ENCODE measurements around the gene MB21D2.
A peak's percentile ranks its signal among the peaks of the same experiment; 100 is the strongest.

MB21D2 gene

DNA sequence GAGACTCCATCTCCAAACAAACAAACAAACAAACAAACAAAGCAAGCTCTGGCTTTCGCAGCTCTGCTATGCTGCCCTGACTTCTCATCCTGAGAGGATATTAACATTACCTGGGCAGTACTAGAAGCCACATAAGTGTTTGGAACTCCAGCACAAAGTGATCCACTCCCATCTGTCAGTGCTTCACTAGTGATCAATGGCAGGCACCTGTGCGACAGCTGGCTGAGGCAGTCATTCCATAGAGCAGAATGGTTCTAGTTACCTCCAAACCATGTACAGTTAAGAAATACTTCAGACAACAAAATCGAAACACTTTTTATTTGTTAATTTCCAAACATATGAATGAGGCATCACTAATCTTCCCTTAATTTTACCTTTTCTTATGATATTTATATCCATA lies 2.8 kb upstream of the MB21D2 start:
- no peak for DNase-seq

DNA sequence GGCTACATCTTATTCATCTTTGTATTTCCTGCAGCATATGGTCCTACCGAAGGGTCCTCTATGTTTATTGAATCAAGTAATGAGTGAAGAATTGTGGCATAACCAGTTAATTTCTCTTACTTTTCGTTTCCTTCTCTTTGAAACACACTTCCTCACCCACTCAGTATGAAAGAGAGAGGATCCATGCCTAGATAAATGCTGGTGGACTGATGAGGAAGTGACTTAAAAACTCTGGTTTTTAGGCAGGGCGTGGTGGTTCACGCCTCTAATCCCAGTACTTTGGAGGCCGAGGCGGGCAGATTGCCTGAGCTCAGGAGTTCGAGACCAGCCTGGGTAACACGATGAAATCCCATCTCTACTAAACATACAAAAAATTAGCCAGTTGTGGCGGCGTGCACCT lies 2.2 kb upstream of the MB21D2 start:
- peak; percentile 90 for DNase-seq

DNA sequence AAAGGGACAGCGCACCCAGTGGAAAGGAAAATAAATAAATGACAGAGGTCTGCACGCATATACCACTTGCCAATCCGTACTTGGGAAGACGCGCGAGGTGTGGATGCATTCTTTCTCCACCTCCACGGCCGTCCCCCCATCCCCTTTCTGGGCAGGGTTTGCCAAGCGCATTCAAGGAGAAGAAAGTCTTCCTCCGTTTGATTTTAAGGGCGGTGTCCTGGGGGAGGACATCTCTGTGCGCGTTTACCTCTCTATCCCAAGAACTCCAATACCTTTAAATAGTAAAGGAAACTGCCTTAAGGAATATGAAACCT lies 576 bp upstream of the MB21D2 start:
- DNase-seq, result no peak

DNA sequence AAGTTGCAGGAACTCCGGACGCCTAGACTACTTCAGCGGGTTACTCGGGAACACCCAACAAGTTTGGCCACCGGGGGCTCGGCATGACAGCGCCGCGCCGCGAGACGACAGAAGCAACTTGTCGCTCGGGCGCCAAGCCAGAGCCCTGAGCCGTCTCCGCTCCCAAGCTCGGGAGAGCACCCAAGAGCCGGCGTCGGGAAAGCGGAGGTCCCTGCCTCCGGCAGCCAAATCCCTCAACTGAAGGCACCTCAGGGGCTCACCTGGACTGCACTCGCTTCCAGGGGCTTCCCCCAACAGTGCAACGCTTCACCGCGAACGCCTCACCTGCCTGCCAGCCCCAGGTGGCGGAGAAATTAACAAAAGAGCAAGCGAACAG lies 640 bp downstream of the MB21D2 start:
- DNase-seq, result no peak

DNA sequence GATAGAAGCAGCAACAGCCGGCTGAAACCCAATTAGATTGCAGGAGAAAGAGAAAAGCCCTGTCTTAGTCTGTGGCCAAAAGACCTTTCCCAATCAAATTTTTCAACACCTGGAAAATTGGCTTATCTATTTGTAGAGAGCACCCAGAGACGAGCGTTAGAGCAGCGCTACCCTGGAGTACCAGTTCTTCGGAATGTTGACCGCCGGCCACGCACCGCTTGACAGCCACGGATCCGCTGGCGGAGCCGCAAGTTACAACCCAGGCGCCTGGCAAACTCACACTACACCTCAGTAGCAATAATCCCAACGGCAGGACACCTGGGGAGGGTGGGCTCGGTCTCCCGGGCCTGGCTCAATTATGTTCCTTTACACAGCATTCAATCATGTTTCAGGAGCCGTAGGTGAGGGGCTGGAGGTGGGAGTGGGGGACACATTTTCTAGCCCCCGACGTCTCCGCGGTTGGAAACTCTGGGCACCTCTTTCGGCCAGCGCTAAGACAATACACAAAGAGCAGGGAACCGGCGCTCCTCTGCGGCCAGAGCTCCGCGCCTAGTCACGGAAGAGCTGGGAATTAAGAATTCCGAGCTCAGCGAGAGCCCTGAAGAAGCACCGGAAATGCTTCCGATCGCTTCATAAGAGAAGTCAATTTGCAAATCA lies 1.2 kb downstream of the MB21D2 start:
- no peak for DNase-seq

DNA sequence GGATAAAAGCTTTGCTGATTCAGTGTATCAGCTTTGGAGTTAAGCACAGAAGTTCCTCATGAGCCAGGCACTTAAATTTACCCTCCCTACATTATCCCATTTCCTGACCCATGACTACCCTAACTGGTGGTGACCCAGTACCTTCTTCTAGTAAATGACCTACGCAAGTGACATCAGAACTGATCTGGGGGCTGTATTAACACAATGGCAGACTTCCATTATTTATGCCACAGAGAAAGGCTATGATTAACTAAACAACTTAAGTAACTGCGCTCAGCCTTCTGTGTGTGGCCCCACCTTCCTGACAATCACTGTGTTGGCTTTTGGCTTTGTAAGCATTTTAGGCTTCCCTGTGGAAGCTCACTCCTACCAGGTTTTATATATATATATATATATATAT lies 1.9 kb downstream of the MB21D2 start:
- no peak for DNase-seq

DNA sequence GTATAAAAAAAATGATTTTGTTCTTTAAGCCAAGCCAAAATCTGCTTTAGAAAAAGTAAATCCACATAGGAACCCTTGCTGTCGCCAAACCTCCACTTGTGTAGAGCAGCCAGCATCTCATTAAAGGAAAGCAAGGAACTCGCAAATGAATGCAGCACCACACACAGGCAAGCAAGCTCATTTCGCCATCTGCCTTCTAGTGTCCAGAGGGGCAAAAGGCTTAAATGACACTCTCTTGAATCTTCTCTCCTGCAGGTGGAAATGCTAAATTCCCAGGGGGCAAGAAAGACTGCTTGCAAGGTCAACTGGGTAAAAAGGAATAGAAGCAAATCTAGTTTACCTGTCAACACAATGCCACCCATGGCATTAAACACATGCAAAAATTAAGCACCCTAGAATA lies 2.4 kb downstream of the MB21D2 start:
- peak; percentile 22 for DNase-seq

DNA sequence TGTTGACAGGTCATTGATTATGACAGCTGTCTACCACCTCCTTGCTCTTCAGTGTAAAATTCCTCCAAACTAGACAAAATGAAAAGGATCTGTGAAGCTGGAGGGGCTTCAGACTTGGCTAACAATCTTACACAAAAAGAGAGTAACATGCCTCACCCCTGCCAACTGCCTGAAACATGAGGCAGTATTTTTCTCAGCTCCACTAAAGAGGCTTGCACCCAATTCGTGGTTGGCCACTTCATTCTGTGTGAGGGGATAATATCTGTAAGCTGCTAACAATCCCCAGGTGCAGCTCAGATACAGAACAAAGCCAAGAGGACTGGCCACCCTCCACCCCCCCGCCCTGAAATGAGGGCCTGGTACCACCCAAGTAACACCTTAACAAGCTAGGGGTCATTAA lies 2.8 kb downstream of the MB21D2 start:
- DNase-seq, result no peak

DNA sequence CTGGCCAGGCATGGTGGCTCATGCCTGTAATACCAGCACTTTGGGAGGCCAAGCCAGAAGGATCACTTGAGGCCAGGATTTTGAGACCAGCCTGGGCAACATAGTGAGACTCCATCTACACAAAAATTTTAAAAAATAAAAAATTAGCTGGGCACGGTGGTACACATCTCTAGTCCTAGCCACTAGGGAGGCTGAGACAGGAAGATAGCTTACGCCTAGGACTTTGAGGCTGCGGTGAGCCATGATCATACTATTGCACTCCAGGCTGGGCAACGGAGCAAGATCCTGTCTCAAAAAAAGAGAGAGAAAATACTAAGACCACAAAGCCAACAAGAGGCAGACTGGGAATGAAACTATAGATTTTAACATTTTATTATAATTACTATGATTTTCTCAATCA lies 4.1 kb downstream of the MB21D2 start:
- no peak for DNase-seq

DNA sequence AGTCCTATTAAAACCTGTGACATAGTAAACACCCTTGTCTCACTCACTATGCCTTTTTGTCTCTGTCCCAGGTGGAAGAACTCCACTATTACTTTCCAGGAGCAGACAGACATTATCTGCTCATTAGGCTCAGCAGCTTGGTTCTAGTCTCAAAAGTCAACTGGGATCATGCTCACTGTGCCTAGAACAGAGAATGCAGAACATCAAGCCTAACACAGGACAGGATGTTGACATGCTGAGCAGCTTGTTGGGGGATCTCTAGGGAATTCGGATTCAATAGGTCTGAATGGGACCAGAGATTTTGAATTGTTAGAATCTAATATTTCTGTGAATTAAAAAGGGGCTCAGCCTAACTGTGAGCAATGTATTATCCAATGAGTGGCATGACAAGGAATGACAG lies 6.4 kb downstream of the MB21D2 start:
- no peak for DNase-seq

DNA sequence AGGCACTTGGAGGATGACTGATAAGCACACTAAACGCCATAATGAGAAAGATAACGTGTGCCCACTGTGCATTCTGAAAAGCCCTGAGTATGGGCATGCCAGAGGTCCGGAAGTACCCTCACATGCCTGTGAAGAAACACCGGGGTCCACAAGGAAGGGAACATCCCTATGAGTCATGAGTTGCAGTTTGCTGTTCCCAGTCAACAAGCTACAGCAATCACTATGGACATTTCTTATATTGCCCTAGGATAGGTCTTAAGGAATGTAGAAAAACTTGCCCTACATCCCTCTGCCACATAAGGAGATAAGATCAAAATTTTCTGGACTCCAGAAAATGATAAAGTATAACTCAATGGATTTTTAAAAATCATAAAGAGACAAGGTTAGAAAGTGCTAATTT lies 9.9 kb downstream of the MB21D2 start:
- DNase-seq, result no peak

DNA sequence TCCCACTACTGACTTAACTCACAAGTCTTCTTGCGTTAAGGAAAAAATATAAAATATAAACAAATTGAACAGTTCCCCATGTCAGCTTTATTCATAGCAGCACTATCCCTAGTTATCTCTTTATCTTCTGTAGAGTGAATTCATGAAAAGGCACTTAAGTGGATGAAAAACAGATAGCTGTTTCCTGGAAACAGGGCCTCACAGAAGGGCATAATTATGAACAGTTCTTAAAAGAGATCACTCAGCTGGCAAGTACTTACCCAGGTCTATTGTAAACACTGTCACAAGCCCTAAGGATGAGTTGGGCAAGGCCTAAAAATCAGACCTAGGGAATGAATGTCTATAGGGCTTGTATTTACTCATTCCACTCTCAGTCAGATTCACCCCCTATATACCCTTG lies 10.7 kb downstream of the MB21D2 start:
- no peak for DNase-seq

DNA sequence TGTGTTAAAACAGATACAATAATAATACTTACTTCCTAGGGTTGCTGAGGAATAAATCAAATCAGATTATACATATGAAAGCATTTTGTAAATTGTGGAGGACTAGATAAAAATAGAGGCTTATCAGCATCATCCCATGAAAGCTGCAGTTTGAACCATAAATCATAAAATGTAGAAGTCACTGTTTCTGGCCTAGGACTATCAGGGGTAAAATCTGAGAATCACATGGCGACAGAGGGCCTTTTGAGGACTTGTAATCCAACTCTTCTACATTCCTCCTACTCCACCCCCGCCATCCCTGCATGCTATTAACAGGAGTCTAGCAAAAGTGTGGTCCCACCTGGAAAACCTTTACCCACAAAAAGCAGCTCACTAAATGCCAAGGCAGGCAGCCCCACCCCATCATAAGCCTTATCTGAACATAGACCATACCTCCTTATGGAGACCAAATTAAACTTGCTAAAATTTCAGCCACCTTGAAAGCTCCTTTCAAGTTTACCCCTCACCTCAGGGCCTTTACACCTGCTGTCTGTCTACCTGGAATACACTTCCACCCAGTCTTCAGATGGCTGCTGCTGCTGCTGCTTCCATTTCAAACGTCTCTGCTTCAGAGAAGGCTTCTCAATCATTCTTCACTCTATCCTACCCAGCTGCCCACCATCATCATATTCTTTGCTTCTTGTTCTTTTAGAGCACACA lies 11.5 kb downstream of the MB21D2 start:
- DNase-seq, result no peak

DNA sequence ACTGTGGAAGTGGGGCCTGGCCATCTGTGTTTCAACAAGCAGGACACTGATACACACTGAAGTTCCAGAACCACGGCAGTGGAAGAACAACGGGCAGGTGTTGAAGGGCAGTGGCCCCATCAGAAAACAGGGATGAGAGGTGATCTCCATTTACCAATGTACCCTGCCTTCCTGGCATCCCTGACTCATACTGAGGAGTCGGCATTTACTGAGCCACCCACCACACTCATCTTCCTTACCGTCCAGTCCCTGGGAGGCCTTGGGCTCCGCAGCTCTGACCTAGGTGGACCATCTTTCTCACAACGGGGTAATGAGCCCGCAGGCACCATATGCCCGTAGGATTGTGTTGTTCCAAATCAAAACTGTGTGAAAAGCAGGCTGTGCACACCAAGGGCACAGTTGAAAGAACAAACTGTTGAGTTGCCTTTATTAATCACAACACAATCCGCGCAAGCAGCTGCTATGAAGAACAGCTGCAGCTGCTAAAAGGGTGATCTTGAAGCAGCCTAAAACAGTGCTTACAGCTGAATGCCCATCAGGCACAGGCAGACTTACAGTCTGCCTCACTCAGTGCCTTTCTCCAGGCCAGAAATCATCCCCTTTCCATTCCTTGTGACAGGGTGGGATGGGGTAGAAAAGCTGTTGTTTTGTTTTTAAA lies 12.9 kb downstream of the MB21D2 start:
- DNase-seq, result no peak

DNA sequence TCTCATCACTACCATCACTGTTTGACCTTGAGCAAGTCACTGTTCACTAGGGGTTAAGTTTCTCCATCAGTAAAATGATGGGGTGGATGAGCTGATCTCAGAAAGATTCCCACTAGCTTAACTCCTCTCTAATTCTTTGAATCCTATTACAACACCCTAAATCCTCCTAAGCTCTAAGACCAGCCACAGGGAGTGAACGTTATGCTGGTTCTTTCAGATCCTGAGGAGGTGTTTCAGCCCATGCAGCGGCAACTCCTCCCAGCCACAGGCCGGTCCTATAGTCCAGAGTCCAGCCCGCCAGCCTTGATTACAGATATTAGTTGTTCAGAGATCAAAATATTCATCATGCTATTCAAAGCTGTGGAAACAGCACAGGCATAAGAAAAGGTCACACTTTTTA lies 15.1 kb downstream of the MB21D2 start:
- peak; percentile 49 for DNase-seq

DNA sequence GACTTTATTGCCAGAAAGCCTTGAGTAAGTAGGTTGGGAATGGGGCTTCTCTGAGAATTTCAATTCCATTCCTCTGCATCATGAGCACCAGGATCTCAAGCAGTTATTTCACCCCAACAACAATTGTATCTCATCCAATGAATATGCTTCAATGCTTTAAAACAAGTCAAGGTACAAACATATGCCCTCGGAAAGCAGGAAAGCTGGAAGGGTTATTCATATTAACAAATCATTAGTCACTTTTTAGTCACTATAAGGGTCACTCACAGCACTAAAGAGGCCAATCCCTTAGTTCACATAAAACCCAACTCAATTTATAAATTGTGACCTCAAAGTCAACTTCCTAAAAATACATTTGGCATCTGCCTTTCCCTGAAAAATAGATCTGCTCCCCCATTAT lies 16.2 kb downstream of the MB21D2 start:
- DNase-seq, result peak; percentile 11

DNA sequence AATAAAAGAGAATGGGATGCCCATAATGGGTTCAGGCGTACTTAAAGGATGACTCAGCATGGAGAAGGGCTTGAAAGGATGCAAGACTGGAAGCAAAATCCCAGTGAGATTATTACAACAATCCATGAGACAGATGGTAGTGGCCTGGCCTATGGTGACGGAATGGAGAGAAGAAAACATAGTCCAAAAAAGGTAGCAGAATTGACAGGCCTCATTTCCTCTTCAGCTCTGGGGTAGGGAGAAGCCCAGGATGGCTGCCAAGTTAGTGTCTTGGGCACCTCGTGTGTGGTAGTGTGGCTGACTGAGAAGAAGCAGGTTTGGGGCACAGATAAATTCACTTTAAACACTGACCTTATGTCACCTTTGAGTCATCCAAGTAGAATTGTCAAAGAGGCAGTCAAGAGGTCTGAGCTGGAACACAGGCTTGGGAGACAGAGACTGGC lies 18.1 kb downstream of the MB21D2 start:
- DNase-seq, result peak; percentile 27

DNA sequence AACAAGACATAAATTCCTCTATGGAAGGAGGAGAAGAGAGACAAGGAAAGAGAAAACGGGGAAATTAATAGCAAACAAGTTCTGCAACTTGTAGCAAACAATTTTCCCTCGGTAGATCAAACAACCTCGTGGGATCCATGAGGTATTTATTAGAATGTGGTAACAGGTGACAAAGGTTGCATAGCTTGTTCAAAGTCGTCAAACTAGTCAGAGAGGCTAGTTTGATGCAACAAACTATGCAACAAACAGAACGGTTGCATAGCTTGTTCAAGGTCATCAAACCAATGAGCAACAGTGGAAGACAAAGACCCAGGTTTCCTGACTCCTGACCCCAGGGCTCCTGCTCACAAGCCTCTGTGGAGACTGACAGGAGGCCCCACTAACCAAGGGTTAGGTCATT lies 20.7 kb downstream of the MB21D2 start:
- peak; percentile 47 for DNase-seq

DNA sequence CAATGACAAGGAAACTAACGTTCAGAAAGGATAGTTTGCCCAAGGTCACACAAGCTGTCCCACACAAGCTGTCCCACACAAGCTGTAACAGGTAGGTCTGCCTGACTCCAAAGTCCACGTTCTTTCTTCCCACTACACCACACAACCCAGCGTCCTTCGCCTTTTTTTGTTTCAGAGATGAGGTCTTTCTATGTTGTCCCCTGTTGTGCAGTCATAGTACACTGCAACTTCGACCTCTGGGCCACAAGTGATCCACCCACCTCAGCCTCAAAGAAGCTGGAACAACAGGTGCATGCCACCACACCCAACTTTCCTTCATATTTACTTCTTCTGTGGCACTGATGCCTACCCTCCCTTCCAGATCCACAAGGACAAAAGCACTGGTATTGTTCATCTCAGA lies 21.4 kb downstream of the MB21D2 start:
- DNase-seq, result no peak

DNA sequence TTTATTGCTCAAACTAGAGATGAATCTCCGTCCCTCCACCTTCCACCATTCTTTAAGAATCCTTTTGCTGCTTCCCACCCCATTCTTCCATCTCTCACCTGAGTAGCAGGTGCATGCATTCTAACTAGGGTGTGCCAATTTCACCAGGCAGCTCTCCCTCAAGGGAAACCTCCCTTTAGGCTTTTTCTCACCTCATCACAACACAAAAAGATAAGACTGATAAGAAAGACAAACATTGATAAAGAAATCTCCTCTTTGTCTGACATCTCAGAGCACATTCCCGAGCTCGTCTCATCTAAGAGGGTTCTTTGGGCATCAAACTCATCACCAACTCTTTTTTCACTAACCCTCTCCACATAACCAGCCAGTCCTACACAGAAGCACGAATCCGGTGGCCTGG lies 23.0 kb downstream of the MB21D2 start:
- DNase-seq, result no peak

DNA sequence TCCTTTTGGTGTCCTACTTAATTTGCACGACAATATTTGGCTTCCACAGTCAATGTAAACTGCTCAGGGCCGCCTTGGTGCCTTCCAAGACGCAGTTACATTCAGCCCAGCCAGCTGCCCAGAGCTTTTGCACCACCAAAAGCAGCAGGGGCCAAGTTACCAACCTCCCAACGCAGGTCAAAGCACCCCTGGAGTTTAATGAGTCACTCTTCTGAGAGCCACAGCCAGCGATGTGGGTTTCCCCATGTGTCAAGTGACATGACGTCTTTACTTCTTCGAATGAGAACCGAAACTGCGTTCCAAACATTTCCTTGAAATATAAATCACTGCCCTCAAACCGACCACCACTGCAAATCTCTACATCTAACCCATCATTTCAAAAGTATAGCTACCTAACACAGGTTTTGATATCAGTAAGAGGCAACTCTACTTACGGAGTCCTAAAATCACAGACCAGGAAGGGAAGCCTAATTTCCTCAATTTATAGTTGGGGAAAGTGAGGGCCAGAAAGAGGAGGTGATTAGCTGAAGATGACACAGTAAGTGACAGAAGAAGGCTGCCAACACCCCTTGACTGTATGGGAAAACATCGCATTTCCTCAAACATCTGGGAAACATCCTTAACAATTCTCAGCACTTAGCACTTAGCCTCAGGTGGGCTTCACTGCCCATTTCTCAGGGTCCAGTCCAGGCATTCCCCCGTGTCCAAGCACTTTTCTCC lies 24.5 kb downstream of the MB21D2 start:
- DNase-seq, result peak; percentile 97

DNA sequence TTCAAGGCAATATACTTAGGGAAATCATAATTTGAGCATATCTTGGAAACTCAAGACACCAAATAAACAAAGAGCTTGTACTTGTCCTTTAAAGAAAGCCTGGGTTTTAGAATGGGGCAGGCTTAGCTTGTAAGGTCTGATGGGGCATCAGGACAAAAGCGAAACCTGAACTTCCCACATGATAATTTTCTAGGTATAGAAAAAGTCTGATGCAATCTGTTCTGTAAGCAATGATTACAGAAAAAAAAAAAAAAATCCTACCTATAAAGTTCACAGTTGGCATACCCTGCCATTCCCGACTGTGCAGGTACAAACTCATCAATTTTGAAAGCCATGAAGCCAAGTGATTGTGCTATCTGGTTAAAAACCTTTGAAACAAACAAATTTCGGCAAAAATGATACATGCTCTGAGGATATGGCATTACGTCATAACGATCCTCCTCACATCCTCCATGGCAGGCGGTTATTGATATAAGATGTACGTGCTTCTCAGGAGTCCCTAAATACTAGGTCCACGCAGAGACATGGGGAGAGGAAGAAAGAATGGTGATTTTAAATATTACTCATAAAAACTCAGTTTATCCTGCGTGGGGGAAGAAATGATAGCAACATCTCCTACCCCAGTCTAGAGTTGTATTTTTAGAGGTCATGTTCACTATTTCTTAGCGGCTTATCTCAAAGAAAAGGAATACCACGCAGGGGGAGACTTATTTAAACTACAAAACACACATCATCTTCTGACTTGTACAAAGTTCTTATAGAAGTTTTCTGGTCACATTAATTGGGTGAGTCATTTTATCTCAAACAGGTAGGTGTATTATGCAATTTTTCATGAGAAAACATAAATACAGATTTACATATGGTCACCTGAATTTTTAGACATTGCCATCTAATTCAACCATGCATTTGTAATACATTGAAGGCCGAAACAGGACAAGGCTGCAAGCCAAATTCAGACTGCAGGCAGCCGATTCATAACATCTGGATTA lies 27.0 kb downstream of the MB21D2 start:
- peak; percentile 17 for DNase-seq

DNA sequence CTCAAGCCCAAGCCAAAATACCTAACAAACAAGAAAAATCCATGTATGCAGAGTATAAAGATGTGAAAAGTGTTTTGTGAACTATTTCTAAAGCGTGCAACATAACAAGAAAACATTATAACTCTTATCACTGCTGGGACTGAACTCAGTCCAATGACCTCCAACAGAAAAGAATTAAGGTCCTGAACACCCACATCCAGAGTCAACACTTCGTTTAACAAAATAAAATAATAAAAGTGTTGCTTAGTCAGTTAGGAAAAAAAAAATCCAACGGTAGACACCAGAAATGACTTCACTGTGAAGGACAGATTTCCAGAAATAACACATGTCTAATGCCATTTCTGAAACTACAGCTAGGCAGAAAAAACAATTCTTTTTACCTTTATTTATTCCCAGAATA lies 28.0 kb downstream of the MB21D2 start:
- DNase-seq, result no peak

Measured in MV-4-11 (cell line).